ENCODE results near the gene FOXF1.

The FOXF1 gene

DNA sequence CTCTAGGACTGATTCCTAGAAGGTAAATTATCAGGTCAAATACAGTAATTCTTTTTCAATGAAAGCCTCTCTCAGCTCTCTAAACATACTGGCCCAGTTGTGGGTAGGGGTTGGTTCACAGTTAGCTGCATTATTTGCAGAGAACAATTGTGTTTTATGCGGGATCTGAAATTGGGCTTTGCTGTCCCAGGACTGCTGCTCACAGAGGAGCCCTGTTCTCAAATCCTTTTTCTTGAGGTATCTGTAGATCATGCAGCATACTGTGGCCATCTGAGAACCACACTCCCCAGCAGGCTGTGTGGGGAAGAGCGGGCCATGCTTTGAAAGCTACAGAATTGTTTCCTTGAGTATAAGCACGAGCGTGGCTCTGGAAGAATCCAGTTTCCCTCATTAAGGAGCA is 27.2 kb downstream of the FOXF1 start:
- no peak overlapping the region for H3K4me3 ChIP-seq (ENCODE audit: low read depth, low read length)
- TF ChIP-seq, protein P1, sequence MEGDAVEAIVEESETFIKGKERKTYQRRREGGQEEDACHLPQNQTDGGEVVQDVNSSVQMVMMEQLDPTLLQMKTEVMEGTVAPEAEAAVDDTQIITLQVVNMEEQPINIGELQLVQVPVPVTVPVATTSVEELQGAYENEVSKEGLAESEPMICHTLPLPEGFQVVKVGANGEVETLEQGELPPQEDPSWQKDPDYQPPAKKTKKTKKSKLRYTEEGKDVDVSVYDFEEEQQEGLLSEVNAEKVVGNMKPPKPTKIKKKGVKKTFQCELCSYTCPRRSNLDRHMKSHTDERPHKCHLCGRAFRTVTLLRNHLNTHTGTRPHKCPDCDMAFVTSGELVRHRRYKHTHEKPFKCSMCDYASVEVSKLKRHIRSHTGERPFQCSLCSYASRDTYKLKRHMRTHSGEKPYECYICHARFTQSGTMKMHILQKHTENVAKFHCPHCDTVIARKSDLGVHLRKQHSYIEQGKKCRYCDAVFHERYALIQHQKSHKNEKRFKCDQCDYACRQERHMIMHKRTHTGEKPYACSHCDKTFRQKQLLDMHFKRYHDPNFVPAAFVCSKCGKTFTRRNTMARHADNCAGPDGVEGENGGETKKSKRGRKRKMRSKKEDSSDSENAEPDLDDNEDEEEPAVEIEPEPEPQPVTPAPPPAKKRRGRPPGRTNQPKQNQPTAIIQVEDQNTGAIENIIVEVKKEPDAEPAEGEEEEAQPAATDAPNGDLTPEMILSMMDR (IDR thresholded peaks at IDR 0.05; ENCODE audit: low read depth, low read length): no peak

DNA sequence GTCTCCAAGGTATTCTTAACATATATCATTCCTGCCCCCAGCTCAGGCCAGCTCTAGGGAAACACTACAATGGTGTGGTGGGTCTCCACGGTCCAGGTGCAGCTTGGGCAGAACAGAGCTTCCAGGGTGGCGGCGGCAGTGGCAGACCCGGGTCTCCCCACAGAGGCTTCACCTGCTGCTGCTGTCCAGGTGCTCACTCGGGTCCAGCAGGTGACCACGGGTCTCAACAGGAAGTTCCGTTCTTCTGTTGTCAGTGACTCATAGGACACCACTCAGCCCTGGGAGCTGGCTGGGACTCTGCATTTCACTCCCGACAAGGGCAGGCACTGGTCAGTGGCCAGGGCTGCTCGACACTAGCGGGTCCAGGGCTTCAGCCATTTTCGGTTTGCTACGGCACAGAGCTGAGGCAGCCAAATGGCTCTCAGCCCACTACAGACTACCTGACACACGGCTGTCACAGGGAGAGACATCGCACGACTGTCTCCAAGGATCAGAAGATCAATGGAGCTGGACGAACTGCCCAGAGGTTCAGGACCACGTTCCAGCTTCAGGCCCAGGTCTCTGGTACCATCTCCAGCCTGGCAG is 28.0 kb downstream of the FOXF1 start:
- TF ChIP-seq, protein P1 (IDR thresholded peaks at IDR 0.05; ENCODE audit: low read depth, low read length): no peak
- H3K4me3 ChIP-seq (ENCODE audit: low read depth, low read length): no peak overlapping the region

DNA sequence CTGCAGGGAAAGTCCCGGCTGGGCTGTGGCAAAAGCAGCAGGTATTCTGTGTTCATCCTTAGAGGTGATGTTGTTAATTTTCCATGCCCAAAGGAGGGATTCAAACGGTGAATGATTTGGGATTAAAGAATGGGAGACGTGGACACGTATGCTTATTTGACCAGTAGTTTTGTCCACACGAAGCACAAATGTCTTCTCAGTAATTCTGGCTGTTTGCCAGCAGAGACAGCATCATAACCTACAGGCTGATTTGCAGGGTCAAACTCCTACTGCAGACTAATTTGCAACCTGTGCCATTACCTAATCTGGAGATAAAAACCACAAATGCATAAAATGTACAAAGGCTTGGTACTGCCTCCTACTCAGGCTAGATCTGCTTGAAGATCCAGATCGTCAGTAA is 30.6 kb downstream of the FOXF1 start:
- TF ChIP-seq, protein P1 (IDR thresholded peaks at IDR 0.05; ENCODE audit: low read depth, low read length): no peak
- no peak overlapping the region for H3K4me3 ChIP-seq (ENCODE audit: low read depth, low read length)

DNA sequence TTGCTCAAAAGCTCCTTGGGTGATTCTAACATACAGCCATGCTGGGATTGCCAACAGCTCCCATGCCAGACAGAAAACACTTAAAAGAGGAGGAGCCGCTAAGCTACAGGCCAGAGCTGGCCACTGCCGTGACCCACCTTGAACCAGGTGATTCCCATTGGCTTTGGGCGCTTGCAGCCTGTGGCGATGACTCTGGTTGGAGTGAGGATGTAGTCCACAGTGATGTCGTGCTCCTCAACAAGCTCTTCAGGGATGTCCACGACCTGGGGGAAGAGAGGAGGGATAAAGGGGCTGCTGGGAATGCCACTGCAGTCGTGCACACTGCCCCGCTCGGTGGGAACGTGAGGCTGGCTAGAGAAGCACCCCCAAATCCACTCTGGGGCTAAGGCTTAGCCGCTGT is 31.2 kb downstream of the FOXF1 start:
- TF ChIP-seq, protein P1 (IDR thresholded peaks at IDR 0.05; ENCODE audit: low read depth, low read length): no peak
- H3K4me3 ChIP-seq (ENCODE audit: low read depth, low read length): no peak overlapping the region

DNA sequence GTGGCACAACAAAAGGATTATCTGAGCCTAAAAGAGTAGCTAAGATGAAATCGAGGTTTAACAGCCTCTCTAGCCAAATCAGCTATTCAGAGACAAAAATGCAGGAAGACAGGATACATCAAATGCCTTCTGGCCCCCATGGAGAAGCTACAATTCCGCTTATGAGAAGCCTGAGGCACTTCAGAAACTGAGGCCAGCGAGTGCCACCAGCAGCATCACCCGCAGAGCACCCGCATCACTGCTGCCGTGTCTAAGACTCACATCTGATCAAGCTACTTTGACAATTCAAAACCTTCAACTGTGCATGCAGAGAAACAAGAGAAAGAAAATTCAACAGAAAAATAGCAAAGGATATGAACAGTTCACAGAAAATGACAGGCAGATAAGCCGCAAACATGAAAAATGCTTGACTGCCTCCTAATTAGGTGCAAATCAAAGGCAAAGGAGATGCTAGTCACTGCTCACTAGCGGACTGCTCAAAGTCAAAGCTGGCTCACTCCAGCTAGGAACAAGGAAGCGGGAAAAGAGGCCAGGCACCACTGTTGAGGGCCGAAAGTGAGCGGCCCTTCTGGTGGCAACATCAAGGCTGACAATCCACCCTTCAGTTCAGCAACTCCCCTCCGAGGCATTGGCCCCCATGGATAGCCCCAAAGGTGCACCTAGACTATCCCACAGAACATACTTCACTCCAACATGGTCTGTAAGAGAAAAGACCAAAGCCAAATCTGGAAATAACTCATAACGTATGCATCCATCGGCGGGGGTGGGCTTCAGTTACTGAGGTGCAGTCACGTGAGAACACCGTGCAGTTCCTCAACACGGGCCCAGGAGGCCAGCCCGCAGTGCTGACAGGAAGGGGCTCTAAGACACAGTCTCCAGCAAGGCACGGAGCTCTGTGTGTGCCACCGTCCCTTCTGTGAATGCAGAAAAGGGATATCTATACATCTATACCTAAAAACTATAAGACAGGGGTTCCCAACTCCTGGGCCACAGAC is 32.7 kb downstream of the FOXF1 start:
- TF ChIP-seq, protein P1 (IDR thresholded peaks at IDR 0.05; ENCODE audit: low read depth, low read length): no peak
- no peak overlapping the region for H3K4me3 ChIP-seq (ENCODE audit: low read depth, low read length)

DNA sequence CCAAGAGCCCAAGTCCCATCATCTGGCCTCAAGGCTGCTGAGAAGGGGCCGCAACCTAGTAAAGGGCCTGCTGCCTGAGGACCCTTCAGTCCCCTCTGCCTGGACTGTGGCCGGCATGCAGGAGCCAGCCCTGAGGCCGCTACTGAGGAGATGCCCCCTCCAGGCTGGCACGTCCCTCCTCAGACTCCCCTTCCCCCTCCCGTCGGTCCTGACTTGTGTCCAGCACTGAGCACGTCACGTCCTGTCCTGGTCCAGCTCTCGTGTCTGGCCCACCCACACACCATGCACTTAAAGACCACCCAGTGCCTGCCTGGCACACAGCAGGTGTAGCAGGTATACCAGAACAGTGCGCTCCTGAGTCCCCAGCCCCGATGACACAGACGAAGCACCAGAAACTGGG is 35.2 kb downstream of the FOXF1 start:
- TF ChIP-seq, protein P1 (IDR thresholded peaks at IDR 0.05; ENCODE audit: low read depth, low read length): no peak
- H3K4me3 ChIP-seq (ENCODE audit: low read depth, low read length): no peak overlapping the region
